Esophagus muscularis mucosa (tissue), 3 donors: ENCODE results near the gene MX2.

Source experiments
- POLR2A ChIP-seq: fragments of 450-650 bp; IDR thresholded peaks from one replicate; pipeline ENCODE4 v1.6.1; 2017; ENCODE audit warnings: antibody characterized with exemption, moderate library complexity, mild to moderate bottlenecking, low read depth
- POLR2AphosphoS5 ChIP-seq, 2 donors: sonication (generic); formaldehyde crosslinking; IDR thresholded peaks; one replicate each; pipeline ENCODE4 v1.6.1; 2017; ENCODE audit warnings: antibody characterized with exemption in 2 of 2
- TF ChIP-seq, protein P1 (sequence below), 3 experiments: fragments of 200-600 bp in 2 of 3; fragments of 450-650 bp in 1 of 3; sonication (generic) in 2 of 3; IDR thresholded peaks; one replicate each; pipeline ENCODE4 v1.5.1; 2017 to 2019; ENCODE audit warnings: antibody characterized with exemption in 3 of 3, mild to moderate bottlenecking in 2 of 3, moderate library complexity in 1 of 3

DNA sequence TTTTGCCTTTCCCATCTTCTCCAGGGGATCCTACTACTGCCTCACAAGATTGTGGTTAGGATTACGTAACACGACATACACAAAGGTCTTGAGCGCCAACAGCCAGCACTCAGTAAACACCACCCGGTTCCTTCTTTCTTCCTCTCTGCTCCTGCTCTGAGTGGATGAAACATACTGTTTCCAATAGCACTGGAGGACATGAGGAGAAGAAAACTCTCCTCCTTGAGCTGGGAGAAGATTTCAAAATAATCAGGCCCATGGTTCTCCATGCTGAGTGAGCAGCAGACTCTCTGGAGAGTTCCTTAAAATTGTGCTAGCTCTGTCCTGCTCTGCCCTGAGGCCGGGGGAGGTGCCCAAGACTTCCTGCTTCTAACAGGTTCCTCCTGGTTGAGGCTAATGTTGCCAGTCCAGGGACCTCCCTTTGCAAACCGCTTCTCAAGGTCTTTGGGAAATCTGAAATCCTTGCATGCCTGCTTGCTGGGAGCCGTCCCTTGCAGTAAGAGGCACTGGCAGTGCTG lies 34.8 kb downstream of the MX2 start:
- TF ChIP-seq, protein P1, sequence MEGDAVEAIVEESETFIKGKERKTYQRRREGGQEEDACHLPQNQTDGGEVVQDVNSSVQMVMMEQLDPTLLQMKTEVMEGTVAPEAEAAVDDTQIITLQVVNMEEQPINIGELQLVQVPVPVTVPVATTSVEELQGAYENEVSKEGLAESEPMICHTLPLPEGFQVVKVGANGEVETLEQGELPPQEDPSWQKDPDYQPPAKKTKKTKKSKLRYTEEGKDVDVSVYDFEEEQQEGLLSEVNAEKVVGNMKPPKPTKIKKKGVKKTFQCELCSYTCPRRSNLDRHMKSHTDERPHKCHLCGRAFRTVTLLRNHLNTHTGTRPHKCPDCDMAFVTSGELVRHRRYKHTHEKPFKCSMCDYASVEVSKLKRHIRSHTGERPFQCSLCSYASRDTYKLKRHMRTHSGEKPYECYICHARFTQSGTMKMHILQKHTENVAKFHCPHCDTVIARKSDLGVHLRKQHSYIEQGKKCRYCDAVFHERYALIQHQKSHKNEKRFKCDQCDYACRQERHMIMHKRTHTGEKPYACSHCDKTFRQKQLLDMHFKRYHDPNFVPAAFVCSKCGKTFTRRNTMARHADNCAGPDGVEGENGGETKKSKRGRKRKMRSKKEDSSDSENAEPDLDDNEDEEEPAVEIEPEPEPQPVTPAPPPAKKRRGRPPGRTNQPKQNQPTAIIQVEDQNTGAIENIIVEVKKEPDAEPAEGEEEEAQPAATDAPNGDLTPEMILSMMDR (IDR thresholded peaks at IDR 0.05), result no peak
- TF ChIP-seq POLR2A (no peak), POLR2AphosphoS5 (IDR thresholded peaks at IDR 0.05) (no peak)
